Subcutaneous adipose tissue (tissue), 4 donors: ENCODE measurements around the gene GNL2. TPM values are rescaled to one million over a fixed set of nuclear protein-coding genes. Genes with fewer than 3 reads are reported as not detected.

ENCODE experiments used
- CTCF ChIP-seq: fragments of 450-650 bp; IDR thresholded peaks from one replicate; pipeline ENCODE4 v1.5.1; 2016; ENCODE audit warnings: low read depth, mild to moderate bottlenecking, control low read depth, antibody characterized with exemption, moderate library complexity
- total RNA-seq, 4 donors: library from RNA; depleted of rRNA; stranded (reverse); fragments of >200 nt; gene quantifications; one replicate each; pipeline ENCODE4 v1.1.0, GENCODE V29; 2016

Gene GNL2
- total RNA-seq, 4 donors from 2014 or later = 24.7 to 63.9 (median 36.9) TPM

GRCh38 chr1:37606481-37607263 lies 10.9 kb upstream of the GNL2 start:
- no peak for TF ChIP-seq CTCF

GRCh38 chr1:37605806-37606474 lies 10.2 kb upstream of the GNL2 start:
- no peak for TF ChIP-seq CTCF

GRCh38 chr1:37605061-37605650 lies 9.4 kb upstream of the GNL2 start:
- TF ChIP-seq CTCF = no peak

GRCh38 chr1:37602750-37603694 lies 7.3 kb upstream of the GNL2 start:
- TF ChIP-seq CTCF = no peak

GRCh38 chr1:37601441-37601840 lies 5.7 kb upstream of the GNL2 start:
- no peak for TF ChIP-seq CTCF

- TF ChIP-seq CTCF = no peak
These were observed 4.2 kb upstream of the GNL2 start for GRCh38 chr1:37599940-37600339.
